Measurements from ENCODE around the gene SPTBN5. TPM values are rescaled to one million over a fixed set of nuclear protein-coding genes. Genes with fewer than 3 reads are reported as not detected.

SPTBN5 gene
- total RNA-seq, 1 experiment from 2014 or later, result 0.96 TPM

DNA sequence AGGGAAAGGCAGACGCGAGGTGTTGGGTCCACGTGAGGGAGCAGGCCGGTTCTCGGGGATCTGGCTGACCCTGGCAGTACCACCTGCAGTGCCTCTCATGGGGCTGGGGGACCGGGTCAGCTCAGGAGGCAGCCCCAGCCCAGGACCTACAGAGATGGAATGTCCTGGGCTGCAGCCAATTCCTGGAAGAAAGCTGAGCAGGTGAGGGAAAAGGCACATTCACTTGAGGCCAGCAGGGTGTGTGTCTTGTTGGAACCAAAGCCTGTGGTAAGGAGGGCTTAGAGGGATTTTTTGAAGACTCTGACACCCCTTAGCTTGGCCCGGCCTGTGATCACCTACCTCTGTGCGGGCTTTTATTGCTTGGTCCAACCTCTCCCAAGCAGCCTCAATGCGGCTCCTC lies 39.4 kb downstream of the SPTBN5 start:
- ChIA-PET CTCF (no interaction called here), POLR2A (no interaction called here)

DNA sequence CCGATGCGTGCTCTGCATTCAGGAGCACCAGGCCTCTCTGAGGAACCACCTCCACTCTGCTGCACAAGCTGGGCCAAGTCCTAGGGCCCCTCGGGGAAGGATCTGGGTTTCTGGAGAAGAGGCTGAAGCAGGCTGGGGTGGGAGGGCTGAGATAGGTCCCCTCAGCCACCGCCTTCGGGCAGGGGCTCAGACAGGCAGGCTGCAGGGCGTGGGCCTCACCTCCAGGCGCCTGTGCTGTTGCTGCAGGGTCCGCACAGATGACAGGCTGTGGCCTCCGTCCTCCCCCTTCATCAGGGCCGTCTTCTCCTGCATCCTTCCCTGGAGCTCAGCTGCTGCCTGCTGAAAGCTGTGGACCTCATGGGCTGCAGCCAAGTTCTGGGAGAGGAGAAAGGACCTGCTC lies 40.0 kb downstream of the SPTBN5 start:
- BruUV-seq (replicated peaks), result no TSS peak
- no peaks in the 10 kb centered on the region for H3K4me1 ChIP-seq (ENCODE audit: control insufficient read depth in 1 of 2, insufficient read depth in 2 of 2, low read length in 2 of 2)
- no peak overlapping the region for H2AFZ ChIP-seq (ENCODE audit: low read depth, low read length, poor library complexity, severe bottlenecking)
- no peak overlapping the region for H3K4me2 ChIP-seq (ENCODE audit: low read length)
- ChIA-PET RAD21 (ENCODE audit: low non-redundant PET in 1 of 2, low total read pairs in 2 of 2, uncharacterized antibody in 2 of 2, unreplicated experiment in 2 of 2) (no interaction called here), CTCF (no interaction called here), POLR2A (no interaction called here)
- H3K9me3 ChIP-seq (ENCODE audit: control insufficient read depth in 1 of 2, insufficient read depth in 1 of 2, low read depth in 1 of 2, low read length in 2 of 2), result no peaks in the 10 kb centered on the region
- no peak overlapping the region for H3K27ac ChIP-seq (ENCODE audit: low read depth, low read length)
- ATAC-seq (no peak), DNase-seq (ENCODE audit: low read depth, low spot score) (no peak)
- H3K9me2 ChIP-seq (ENCODE audit: insufficient read depth), result no peaks in the 10 kb centered on the region
- no peak for TF ChIP-seq POLR2A (IDR thresholded peaks at IDR 0.05; ENCODE audit: borderline replicate concordance, extremely low read depth, insufficient read depth, insufficient read length)
- TF ChIP-seq CBX3 (IDR thresholded peaks at IDR 0.05; ENCODE audit: low read depth), result no peak
- TF ChIP-seq YY1 (IDR thresholded peaks at IDR 0.05; ENCODE audit: extremely low read depth, insufficient replicate concordance, low read depth, low read length), result no peak
- TF ChIP-seq ELF1 (IDR thresholded peaks at IDR 0.05; ENCODE audit: borderline replicate concordance, low read depth), result no peak
- TF ChIP-seq EZH2phosphoT487 (IDR thresholded peaks at IDR 0.05; ENCODE audit: borderline replicate concordance), result no peak
- TF ChIP-seq ZFX (IDR thresholded peaks at IDR 0.05), result no peak
- TF ChIP-seq RAD21 (IDR thresholded peaks at IDR 0.05; ENCODE audit: low read depth), result no peak
- TF ChIP-seq SP1 (IDR thresholded peaks at IDR 0.05; ENCODE audit: low read depth), result no peak
- TF ChIP-seq, protein P1, sequence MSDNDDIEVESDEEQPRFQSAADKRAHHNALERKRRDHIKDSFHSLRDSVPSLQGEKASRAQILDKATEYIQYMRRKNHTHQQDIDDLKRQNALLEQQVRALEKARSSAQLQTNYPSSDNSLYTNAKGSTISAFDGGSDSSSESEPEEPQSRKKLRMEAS (IDR thresholded peaks at IDR 0.05), result no peak
- TF ChIP-seq EGR1 (IDR thresholded peaks at IDR 0.05; ENCODE audit: low read depth), result no peak
- no peak for TF ChIP-seq SIN3A (IDR thresholded peaks at IDR 0.05; ENCODE audit: low read depth)
- TF ChIP-seq, protein P2, sequence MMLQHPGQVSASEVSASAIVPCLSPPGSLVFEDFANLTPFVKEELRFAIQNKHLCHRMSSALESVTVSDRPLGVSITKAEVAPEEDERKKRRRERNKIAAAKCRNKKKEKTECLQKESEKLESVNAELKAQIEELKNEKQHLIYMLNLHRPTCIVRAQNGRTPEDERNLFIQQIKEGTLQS (IDR thresholded peaks at IDR 0.05), result no peak
- no peak for TF ChIP-seq SRF (IDR thresholded peaks at IDR 0.05; ENCODE audit: low read depth)
- TF ChIP-seq, protein P3, sequence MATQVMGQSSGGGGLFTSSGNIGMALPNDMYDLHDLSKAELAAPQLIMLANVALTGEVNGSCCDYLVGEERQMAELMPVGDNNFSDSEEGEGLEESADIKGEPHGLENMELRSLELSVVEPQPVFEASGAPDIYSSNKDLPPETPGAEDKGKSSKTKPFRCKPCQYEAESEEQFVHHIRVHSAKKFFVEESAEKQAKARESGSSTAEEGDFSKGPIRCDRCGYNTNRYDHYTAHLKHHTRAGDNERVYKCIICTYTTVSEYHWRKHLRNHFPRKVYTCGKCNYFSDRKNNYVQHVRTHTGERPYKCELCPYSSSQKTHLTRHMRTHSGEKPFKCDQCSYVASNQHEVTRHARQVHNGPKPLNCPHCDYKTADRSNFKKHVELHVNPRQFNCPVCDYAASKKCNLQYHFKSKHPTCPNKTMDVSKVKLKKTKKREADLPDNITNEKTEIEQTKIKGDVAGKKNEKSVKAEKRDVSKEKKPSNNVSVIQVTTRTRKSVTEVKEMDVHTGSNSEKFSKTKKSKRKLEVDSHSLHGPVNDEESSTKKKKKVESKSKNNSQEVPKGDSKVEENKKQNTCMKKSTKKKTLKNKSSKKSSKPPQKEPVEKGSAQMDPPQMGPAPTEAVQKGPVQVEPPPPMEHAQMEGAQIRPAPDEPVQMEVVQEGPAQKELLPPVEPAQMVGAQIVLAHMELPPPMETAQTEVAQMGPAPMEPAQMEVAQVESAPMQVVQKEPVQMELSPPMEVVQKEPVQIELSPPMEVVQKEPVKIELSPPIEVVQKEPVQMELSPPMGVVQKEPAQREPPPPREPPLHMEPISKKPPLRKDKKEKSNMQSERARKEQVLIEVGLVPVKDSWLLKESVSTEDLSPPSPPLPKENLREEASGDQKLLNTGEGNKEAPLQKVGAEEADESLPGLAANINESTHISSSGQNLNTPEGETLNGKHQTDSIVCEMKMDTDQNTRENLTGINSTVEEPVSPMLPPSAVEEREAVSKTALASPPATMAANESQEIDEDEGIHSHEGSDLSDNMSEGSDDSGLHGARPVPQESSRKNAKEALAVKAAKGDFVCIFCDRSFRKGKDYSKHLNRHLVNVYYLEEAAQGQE (IDR thresholded peaks at IDR 0.05; ENCODE audit: low read depth), result no peak
- TF ChIP-seq, protein P4, sequence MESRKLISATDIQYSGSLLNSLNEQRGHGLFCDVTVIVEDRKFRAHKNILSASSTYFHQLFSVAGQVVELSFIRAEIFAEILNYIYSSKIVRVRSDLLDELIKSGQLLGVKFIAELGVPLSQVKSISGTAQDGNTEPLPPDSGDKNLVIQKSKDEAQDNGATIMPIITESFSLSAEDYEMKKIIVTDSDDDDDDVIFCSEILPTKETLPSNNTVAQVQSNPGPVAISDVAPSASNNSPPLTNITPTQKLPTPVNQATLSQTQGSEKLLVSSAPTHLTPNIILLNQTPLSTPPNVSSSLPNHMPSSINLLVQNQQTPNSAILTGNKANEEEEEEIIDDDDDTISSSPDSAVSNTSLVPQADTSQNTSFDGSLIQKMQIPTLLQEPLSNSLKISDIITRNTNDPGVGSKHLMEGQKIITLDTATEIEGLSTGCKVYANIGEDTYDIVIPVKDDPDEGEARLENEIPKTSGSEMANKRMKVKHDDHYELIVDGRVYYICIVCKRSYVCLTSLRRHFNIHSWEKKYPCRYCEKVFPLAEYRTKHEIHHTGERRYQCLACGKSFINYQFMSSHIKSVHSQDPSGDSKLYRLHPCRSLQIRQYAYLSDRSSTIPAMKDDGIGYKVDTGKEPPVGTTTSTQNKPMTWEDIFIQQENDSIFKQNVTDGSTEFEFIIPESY (IDR thresholded peaks at IDR 0.05; ENCODE audit: extremely low read depth, insufficient replicate concordance, low read length), result no peak
- no peaks in the 10 kb centered on the region for H4K20me1 ChIP-seq (ENCODE audit: insufficient read depth)
- H3K9ac ChIP-seq (ENCODE audit: low read length), result no peak overlapping the region
- H3K27me3 ChIP-seq (ENCODE audit: insufficient read depth, low read length), result no peaks in the 10 kb centered on the region
- intact Hi-C loops (cut with micrococcal nuclease), result no loop called here
- no peak overlapping the region for H3K4me3 ChIP-seq (replicated peaks in 1 of 2; ENCODE audit: low read depth in 1 of 2, low read length in 2 of 2)
- no peaks in the 10 kb centered on the region for H3K79me2 ChIP-seq (ENCODE audit: insufficient read depth, low read length)
- no peaks in the 10 kb centered on the region for H3K36me3 ChIP-seq (ENCODE audit: control insufficient read depth in 1 of 2, insufficient read depth in 2 of 2, low read length in 2 of 2)

More for the DNA sequence above, 39.4 kb downstream of the SPTBN5 start:
- Histone ChIP-seq H3K9me3 (ENCODE audit: control insufficient read depth in 1 of 2, insufficient read depth in 1 of 2, low read depth in 1 of 2, low read length in 2 of 2) (no peaks in the 10 kb centered on the region), H3K4me2 (ENCODE audit: low read length) (no peak overlapping the region), H3K9ac (ENCODE audit: low read length) (no peak overlapping the region), H3K4me3 (replicated peaks in 1 of 2; ENCODE audit: low read depth in 1 of 2, low read length in 2 of 2) (no peak overlapping the region), H2AFZ (ENCODE audit: low read depth, low read length, poor library complexity, severe bottlenecking) (no peak overlapping the region), H3K27ac (ENCODE audit: low read depth, low read length) (no peak overlapping the region), H3K27me3 (ENCODE audit: insufficient read depth, low read length) (no peaks in the 10 kb centered on the region), H3K9me2 (ENCODE audit: insufficient read depth) (no peaks in the 10 kb centered on the region), H3K36me3 (ENCODE audit: control insufficient read depth in 1 of 2, insufficient read depth in 2 of 2, low read length in 2 of 2) (no peaks in the 10 kb centered on the region), H4K20me1 (ENCODE audit: insufficient read depth) (no peaks in the 10 kb centered on the region), H3K4me1 (ENCODE audit: control insufficient read depth in 1 of 2, insufficient read depth in 2 of 2, low read length in 2 of 2) (no peaks in the 10 kb centered on the region), H3K79me2 (ENCODE audit: insufficient read depth, low read length) (no peaks in the 10 kb centered on the region)
- no peak for TF ChIP-seq RAD21 (IDR thresholded peaks at IDR 0.05; ENCODE audit: low read depth)
- intact Hi-C loops (cut with micrococcal nuclease), result no loop called here
- RAD21 ChIA-PET (ENCODE audit: low non-redundant PET in 1 of 2, low total read pairs in 2 of 2, uncharacterized antibody in 2 of 2, unreplicated experiment in 2 of 2), result no interaction called here
- DNase-seq (ENCODE audit: low read depth, low spot score) (no peak), ATAC-seq (no peak)
- BruUV-seq (replicated peaks), result no TSS peak

Data from HCT116 (cell line).